ENCODE results near the gene FBXL15. TPM values are rescaled to one million over a fixed set of nuclear protein-coding genes. Genes with fewer than 3 reads are reported as not detected.

The FBXL15 gene
- total and polyA plus RNA-seq, 2 of the 13 experiments (the other 11 are each of a cell fraction or from before 2014, with no cell fraction given): 4.3 to 8.3 TPM

DNA sequence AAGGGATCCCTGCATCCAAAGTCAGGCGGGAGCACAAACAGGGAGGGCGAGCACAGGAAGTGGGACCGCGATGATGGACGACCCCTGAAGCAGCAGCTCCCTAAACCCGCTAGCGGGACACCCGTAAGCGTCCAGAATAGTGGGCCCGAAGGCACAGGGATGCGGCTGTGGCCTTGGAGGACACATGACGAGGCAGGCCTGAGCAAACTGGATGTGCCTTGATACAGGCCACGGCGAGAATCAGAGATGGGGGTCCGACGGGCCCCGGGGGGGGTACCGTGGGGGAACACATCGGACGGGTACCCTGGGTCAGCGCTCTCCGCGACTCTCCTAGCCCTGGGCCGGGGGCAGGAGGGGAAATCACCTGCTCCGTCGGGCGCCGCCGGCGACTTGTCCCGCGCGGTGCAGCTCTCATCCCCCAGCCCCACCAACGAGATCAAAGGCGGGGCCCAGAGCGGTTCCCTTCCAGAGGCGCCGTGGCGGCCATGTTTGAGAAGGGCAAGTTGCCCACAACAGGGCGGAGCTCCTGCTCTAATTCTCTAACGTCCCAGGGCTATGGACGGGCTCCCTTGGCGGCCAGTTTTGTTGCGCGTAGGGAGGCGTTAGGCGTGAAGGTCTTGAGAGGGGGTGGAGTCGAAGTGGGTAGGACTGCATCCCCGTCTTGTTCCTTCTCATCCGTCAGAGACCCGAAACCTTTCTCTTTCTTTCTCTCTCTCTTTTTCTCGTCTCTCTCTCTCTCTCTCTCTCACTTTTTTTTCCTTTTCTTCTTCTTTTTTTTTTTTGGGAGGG, 11.7 kb downstream of the FBXL15 start, which contains the start of gene CUEDC2 (continued):
- TF ChIP-seq, protein P1, sequence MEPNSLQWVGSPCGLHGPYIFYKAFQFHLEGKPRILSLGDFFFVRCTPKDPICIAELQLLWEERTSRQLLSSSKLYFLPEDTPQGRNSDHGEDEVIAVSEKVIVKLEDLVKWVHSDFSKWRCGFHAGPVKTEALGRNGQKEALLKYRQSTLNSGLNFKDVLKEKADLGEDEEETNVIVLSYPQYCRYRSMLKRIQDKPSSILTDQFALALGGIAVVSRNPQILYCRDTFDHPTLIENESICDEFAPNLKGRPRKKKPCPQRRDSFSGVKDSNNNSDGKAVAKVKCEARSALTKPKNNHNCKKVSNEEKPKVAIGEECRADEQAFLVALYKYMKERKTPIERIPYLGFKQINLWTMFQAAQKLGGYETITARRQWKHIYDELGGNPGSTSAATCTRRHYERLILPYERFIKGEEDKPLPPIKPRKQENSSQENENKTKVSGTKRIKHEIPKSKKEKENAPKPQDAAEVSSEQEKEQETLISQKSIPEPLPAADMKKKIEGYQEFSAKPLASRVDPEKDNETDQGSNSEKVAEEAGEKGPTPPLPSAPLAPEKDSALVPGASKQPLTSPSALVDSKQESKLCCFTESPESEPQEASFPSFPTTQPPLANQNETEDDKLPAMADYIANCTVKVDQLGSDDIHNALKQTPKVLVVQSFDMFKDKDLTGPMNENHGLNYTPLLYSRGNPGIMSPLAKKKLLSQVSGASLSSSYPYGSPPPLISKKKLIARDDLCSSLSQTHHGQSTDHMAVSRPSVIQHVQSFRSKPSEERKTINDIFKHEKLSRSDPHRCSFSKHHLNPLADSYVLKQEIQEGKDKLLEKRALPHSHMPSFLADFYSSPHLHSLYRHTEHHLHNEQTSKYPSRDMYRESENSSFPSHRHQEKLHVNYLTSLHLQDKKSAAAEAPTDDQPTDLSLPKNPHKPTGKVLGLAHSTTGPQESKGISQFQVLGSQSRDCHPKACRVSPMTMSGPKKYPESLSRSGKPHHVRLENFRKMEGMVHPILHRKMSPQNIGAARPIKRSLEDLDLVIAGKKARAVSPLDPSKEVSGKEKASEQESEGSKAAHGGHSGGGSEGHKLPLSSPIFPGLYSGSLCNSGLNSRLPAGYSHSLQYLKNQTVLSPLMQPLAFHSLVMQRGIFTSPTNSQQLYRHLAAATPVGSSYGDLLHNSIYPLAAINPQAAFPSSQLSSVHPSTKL (CRISPR knock-in tag; IDR thresholded peaks at IDR 0.05): peak; percentile 43
- TF ChIP-seq, protein P2, sequence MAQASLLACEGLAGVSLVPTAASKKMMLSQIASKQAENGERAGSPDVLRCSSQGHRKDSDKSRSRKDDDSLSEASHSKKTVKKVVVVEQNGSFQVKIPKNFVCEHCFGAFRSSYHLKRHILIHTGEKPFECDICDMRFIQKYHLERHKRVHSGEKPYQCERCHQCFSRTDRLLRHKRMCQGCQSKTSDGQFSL (CRISPR knock-in tag; IDR thresholded peaks at IDR 0.05): peak; percentile 61
- TF ChIP-seq, protein P3, sequence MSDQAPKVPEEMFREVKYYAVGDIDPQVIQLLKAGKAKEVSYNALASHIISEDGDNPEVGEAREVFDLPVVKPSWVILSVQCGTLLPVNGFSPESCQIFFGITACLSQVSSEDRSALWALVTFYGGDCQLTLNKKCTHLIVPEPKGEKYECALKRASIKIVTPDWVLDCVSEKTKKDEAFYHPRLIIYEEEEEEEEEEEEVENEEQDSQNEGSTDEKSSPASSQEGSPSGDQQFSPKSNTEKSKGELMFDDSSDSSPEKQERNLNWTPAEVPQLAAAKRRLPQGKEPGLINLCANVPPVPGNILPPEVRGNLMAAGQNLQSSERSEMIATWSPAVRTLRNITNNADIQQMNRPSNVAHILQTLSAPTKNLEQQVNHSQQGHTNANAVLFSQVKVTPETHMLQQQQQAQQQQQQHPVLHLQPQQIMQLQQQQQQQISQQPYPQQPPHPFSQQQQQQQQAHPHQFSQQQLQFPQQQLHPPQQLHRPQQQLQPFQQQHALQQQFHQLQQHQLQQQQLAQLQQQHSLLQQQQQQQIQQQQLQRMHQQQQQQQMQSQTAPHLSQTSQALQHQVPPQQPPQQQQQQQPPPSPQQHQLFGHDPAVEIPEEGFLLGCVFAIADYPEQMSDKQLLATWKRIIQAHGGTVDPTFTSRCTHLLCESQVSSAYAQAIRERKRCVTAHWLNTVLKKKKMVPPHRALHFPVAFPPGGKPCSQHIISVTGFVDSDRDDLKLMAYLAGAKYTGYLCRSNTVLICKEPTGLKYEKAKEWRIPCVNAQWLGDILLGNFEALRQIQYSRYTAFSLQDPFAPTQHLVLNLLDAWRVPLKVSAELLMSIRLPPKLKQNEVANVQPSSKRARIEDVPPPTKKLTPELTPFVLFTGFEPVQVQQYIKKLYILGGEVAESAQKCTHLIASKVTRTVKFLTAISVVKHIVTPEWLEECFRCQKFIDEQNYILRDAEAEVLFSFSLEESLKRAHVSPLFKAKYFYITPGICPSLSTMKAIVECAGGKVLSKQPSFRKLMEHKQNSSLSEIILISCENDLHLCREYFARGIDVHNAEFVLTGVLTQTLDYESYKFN (CRISPR knock-in tag; conservative IDR thresholded peaks at IDR 0.05): 0 out of 2 replicates have a peak, but pooled peaks have one; percentile 44
- TF ChIP-seq HDAC6 (IDR thresholded peaks at IDR 0.05; ENCODE audit: low read depth, low read length) (no peak), FOXA1 (IDR thresholded peaks at IDR 0.05) (no peak), FOXA1 (CRISPR knock-in tag; IDR thresholded peaks at IDR 0.05) (no peak), ISX (CRISPR knock-in tag; conservative IDR thresholded peaks at IDR 0.05) (no peak), ZNF724P (CRISPR knock-in tag; IDR thresholded peaks at IDR 0.05; ENCODE audit: borderline replicate concordance) (no peak), HDAC2 (CRISPR knock-in tag; IDR thresholded peaks at IDR 0.05) (peak; percentile 65), ZZZ3 (CRISPR knock-in tag; IDR thresholded peaks at IDR 0.05; ENCODE audit: borderline replicate concordance) (no peak; the same call in 1 of the 2 replicates), ATF1 (CRISPR knock-in tag; IDR thresholded peaks at IDR 0.05) (peak; percentile 64), RELA (CRISPR knock-in tag; IDR thresholded peaks at IDR 0.05) (no peak), GTF3A (CRISPR knock-in tag; conservative IDR thresholded peaks at IDR 0.05) (no peak)
- TF ChIP-seq, protein P4, sequence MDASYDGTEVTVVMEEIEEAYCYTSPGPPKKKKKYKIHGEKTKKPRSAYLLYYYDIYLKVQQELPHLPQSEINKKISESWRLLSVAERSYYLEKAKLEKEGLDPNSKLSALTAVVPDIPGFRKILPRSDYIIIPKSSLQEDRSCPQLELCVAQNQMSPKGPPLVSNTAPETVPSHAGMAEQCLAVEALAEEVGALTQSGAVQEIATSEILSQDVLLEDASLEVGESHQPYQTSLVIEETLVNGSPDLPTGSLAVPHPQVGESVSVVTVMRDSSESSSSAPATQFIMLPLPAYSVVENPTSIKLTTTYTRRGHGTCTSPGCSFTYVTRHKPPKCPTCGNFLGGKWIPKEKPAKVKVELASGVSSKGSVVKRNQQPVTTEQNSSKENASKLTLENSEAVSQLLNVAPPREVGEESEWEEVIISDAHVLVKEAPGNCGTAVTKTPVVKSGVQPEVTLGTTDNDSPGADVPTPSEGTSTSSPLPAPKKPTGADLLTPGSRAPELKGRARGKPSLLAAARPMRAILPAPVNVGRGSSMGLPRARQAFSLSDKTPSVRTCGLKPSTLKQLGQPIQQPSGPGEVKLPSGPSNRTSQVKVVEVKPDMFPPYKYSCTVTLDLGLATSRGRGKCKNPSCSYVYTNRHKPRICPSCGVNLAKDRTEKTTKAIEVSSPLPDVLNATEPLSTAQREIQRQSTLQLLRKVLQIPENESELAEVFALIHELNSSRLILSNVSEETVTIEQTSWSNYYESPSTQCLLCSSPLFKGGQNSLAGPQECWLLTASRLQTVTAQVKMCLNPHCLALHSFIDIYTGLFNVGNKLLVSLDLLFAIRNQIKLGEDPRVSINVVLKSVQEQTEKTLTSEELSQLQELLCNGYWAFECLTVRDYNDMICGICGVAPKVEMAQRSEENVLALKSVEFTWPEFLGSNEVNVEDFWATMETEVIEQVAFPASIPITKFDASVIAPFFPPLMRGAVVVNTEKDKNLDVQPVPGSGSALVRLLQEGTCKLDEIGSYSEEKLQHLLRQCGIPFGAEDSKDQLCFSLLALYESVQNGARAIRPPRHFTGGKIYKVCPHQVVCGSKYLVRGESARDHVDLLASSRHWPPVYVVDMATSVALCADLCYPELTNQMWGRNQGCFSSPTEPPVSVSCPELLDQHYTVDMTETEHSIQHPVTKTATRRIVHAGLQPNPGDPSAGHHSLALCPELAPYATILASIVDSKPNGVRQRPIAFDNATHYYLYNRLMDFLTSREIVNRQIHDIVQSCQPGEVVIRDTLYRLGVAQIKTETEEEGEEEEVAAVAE (CRISPR knock-in tag; IDR thresholded peaks at IDR 0.05; ENCODE audit: borderline replicate concordance): no peak; the same call in 1 of the 2 replicates
- TF ChIP-seq, protein P5, sequence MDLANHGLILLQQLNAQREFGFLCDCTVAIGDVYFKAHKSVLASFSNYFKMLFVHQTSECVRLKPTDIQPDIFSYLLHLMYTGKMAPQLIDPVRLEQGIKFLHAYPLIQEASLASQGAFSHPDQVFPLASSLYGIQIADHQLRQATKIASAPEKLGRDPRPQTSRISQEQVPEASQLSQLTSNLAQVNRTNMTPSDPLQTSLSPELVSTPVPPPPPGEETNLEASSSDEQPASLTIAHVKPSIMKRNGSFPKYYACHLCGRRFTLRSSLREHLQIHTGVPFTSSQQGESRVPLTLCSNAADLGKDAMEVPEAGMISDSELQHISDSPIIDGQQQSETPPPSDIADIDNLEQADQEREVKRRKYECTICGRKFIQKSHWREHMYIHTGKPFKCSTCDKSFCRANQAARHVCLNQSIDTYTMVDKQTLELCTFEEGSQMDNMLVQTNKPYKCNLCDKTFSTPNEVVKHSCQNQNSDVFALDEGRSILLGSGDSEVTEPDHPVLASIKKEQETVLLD (CRISPR knock-in tag; IDR thresholded peaks at IDR 0.05; ENCODE audit: low read depth): peak; percentile 28; the same call in 1 of the 2 replicates

Data from HepG2 (cell line).